Astrocyte (in vitro differentiated cells and primary cell): Measurements from ENCODE around the gene HBZ. TPM values are rescaled to one million over a fixed set of nuclear protein-coding genes. Genes with fewer than 3 reads are reported as not detected.

Experiments used
- DNase-seq: peaks from one replicate; pipeline ENCODE4 v3.0.0-alpha.2; 2010; ENCODE audit warnings: low read depth
- FAIRE-seq: peaks from 2 replicates; lab custom pipeline; 2011; peaks lifted over from hg19 to GRCh38; lab: Jason Lieb, UNC
- H2AFZ ChIP-seq: 2 replicates; pipeline ENCODE4 v1.6.0; 2012; ENCODE audit warnings: low read depth, low read length, inconsistent platforms
- H3K27ac ChIP-seq: 2 replicates; pipeline ENCODE4 v1.5.1; 2011; ENCODE audit warnings: low read depth, low read length, inconsistent platforms
- H3K27me3 ChIP-seq: 2 replicates; pipeline ENCODE4 v1.6.0; 2011; ENCODE audit warnings: low read length, inconsistent platforms; ENCODE audit not compliant: insufficient read depth
- H3K36me3 ChIP-seq: 2 replicates; pipeline ENCODE4 v1.5.1; 2011; ENCODE audit warnings: low read length, inconsistent platforms; ENCODE audit not compliant: insufficient read depth
- H3K4me1 ChIP-seq: 2 replicates; pipeline ENCODE4 v1.5.1; 2011; ENCODE audit warnings: low read length, inconsistent platforms; ENCODE audit not compliant: insufficient read depth
- H3K4me2 ChIP-seq: 2 replicates; pipeline ENCODE4 v1.6.0; 2012; ENCODE audit warnings: low read length, inconsistent platforms
- H3K4me3 ChIP-seq: 2 replicates; pipeline ENCODE4 v1.5.1; 2011; ENCODE audit warnings: low read depth, mild to moderate bottlenecking, low read length, inconsistent platforms; ENCODE audit not compliant: insufficient read depth
- H3K79me2 ChIP-seq: 2 replicates; pipeline ENCODE4 v1.6.0; 2012; ENCODE audit warnings: mild to moderate bottlenecking, low read length, inconsistent platforms; ENCODE audit not compliant: insufficient read depth
- H3K9ac ChIP-seq: 2 replicates; pipeline ENCODE4 v1.6.0; 2012; ENCODE audit warnings: mild to moderate bottlenecking, low read length, inconsistent platforms
- H3K9me3 ChIP-seq: 2 replicates; pipeline ENCODE4 v1.5.1; 2012; ENCODE audit warnings: low read depth, mild to moderate bottlenecking, low read length, inconsistent platforms; ENCODE audit not compliant: insufficient read depth
- H4K20me1 ChIP-seq: 2 replicates; pipeline ENCODE4 v1.6.0; 2012; ENCODE audit warnings: low read length, inconsistent platforms; ENCODE audit not compliant: insufficient read depth
- H3K27ac Mint-ChIP-seq: one replicate; pipeline ENCODE4 v1.8.0; 2021; ENCODE audit warnings: mild to moderate bottlenecking, mixed read lengths; ENCODE audit not compliant: unreplicated experiment
- H3K27me3 Mint-ChIP-seq: one replicate; pipeline ENCODE4 v1.8.0; 2021; ENCODE audit warnings: low read depth, mixed read lengths; ENCODE audit not compliant: unreplicated experiment
- H3K36me3 Mint-ChIP-seq: one replicate; pipeline ENCODE4 v1.8.0; 2021; ENCODE audit warnings: low read depth, mixed read lengths; ENCODE audit not compliant: unreplicated experiment
- H3K4me1 Mint-ChIP-seq: one replicate; pipeline ENCODE4 v1.8.0; 2021; ENCODE audit warnings: low read depth, mixed read lengths; ENCODE audit not compliant: unreplicated experiment
- H3K4me3 Mint-ChIP-seq: one replicate; pipeline ENCODE4 v1.8.0; 2021; ENCODE audit warnings: mild to moderate bottlenecking, moderate library complexity, mixed read lengths; ENCODE audit not compliant: unreplicated experiment
- H3K9me3 Mint-ChIP-seq: one replicate; pipeline ENCODE4 v1.8.0; 2021; ENCODE audit warnings: mild to moderate bottlenecking, mixed read lengths; ENCODE audit not compliant: unreplicated experiment
- EZH2 ChIP-seq: IDR thresholded peaks from 2 replicates; pipeline ENCODE4 v1.6.1; 2012; ENCODE audit warnings: mild to moderate bottlenecking, low read length, inconsistent platforms; ENCODE audit not compliant: insufficient read depth
- total RNA-seq: library from RNA; stranded (reverse); gene quantifications from 2 replicates; pipeline ENCODE4 v1.2.1, GENCODE V29; 2021
- TF ChIP-seq, protein P1 (sequence below): IDR thresholded peaks from 2 replicates; pipeline ENCODE4 v1.5.1; 2011; ENCODE audit warnings: low read depth, mild to moderate bottlenecking, inconsistent platforms, low read length, moderate library complexity; ENCODE audit not compliant: insufficient read depth

HBZ gene
- total RNA-seq, 1 donor from 2014 or later, result not detected

DNA sequence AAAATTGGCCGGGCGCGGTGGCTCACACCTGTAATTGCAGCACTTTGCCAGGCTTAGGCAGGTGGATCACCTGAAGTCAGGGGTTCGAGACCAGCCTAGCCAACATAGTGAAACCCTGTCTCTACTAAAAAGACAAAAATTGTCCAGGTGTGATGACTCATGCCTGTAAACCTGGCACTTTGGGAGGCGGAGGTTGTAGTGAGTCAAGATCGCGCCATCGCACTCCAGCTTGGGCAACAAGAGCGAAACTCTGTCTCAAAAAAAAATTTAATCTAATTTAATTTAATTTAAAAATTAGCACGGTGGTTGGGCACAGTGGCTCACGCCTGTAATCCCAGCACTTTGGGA lies 26.2 kb downstream of the HBZ start:
- Mint-ChIP-seq H3K36me3 (peaks cover 2% of the 10 kb centered on the region), H3K9me3 (no peaks in the 10 kb centered on the region), H3K27ac (no peak overlapping the region), H3K4me1 (no peaks in the 10 kb centered on the region), H3K4me3 (no peak overlapping the region), H3K27me3 (peaks cover 36% of the 10 kb centered on the region)
- Histone ChIP-seq H2AFZ (no peak overlapping the region), H3K4me1 (peaks cover 10% of the 10 kb centered on the region), H3K27me3 (peaks cover 38% of the 10 kb centered on the region), H3K9me3 (no peaks in the 10 kb centered on the region), H3K27ac (no peak overlapping the region), H3K79me2 (no peaks in the 10 kb centered on the region), H3K4me3 (no peak overlapping the region), H3K36me3 (no peaks in the 10 kb centered on the region), H3K9ac (no peak overlapping the region), H4K20me1 (peaks cover 37% of the 10 kb centered on the region), H3K4me2 (no peak overlapping the region)
- TF ChIP-seq, protein P1, sequence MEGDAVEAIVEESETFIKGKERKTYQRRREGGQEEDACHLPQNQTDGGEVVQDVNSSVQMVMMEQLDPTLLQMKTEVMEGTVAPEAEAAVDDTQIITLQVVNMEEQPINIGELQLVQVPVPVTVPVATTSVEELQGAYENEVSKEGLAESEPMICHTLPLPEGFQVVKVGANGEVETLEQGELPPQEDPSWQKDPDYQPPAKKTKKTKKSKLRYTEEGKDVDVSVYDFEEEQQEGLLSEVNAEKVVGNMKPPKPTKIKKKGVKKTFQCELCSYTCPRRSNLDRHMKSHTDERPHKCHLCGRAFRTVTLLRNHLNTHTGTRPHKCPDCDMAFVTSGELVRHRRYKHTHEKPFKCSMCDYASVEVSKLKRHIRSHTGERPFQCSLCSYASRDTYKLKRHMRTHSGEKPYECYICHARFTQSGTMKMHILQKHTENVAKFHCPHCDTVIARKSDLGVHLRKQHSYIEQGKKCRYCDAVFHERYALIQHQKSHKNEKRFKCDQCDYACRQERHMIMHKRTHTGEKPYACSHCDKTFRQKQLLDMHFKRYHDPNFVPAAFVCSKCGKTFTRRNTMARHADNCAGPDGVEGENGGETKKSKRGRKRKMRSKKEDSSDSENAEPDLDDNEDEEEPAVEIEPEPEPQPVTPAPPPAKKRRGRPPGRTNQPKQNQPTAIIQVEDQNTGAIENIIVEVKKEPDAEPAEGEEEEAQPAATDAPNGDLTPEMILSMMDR, result no peak
- TF ChIP-seq EZH2, result no peak
- DNase-seq, result no peak
- FAIRE-seq, result no peak

DNA sequence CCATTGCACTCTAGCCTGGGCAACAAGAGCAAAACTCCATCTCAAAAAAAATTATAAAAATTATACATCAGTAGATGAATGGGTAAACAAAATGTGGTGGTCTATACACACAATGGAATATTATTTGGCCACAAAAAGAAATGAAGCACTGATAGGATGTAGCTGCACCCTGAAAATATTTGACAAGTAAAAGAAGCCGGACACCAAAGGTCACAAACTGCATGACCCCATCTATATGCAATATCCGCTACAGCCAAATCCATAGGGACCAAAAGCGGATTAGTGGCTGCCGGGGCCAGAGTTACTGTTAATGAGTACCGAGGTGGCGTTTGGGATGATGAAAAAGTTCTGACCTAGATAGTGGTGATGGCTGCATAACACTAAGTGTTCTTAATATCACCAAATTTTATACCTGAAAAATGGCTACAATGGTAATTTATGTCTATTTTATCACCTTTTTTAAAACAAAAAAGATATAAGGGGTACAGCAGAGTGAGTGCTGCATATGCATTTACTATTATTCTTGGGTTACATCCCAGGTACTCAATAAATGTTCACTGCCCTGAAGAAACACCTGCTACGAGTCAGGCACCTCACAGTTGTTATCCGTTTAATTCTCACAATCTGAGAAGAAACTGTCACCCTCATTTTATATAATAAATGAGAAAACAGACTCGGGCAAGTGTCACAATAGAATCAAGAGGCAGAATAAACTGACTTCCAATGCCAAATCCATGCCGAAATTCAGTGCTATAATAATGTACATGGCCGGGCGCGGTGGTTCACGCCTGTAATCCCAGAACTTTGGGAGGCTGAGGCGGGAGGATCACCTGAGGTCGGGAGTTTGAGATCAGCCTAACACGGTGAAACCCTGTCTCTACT lies 27.0 kb downstream of the HBZ start:
- no peak for FAIRE-seq
- Mint-ChIP-seq H3K36me3 (peaks cover under 1% of the 10 kb centered on the region), H3K27me3 (peaks cover 34% of the 10 kb centered on the region), H3K4me3 (peak overlapping the region; percentile 68), H3K27ac (no peak overlapping the region), H3K9me3 (no peaks in the 10 kb centered on the region), H3K4me1 (no peaks in the 10 kb centered on the region)
- Histone ChIP-seq H3K4me3 (no peak overlapping the region), H3K27ac (no peak overlapping the region), H4K20me1 (peaks cover 42% of the 10 kb centered on the region), H3K4me1 (peaks cover 10% of the 10 kb centered on the region), H3K9me3 (no peaks in the 10 kb centered on the region), H3K4me2 (peak overlapping the region; percentile 79), H3K79me2 (no peaks in the 10 kb centered on the region), H3K9ac (no peak overlapping the region), H3K36me3 (no peaks in the 10 kb centered on the region), H3K27me3 (peaks cover 37% of the 10 kb centered on the region), H2AFZ (no peak overlapping the region)
- no peak for DNase-seq
- TF ChIP-seq, protein P1, result no peak
- TF ChIP-seq EZH2, result no peak
